ENCODE measurements around the gene APBA2. TPM values are rescaled to one million over a fixed set of nuclear protein-coding genes. Genes with fewer than 3 reads are reported as not detected.

APBA2 gene
- total RNA-seq, 1 experiment from 2014 or later: 0.31 TPM

DNA sequence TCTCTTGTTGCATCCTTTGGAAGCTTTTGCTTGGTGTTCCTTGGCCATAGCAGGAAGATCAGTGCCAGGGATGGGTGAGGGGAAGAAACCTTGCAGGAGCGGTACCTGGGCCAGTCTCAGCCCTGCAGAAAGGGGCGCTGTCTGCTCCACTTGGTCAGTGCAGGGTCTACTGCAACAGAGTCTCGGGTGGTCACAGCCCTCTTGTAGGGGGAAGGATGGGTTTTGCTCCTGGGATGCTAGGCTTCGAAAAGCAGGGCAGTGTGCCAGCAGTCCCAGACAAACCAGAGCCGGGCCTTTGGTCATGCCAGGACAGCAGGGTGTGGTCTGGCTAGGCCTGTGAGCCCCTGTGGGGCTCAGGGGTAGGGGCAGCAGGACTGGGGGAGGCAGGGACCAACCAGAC is 186.7 kb downstream of the APBA2 start:
- Histone ChIP-seq H3K27me3 (ENCODE audit: control insufficient read depth, insufficient read depth, low read length) (no peaks in the 10 kb centered on the region), H3K36me3 (ENCODE audit: control insufficient read depth, insufficient read depth, low read length) (no peaks in the 10 kb centered on the region), H3K9me3 (ENCODE audit: control insufficient read depth, insufficient read depth, low read depth, low read length) (no peaks in the 10 kb centered on the region), H3K4me3 (ENCODE audit: low read depth in 2 of 2, low read length in 2 of 2) (no peak overlapping the region), H3K27ac (ENCODE audit: low read length) (no peak overlapping the region), H3K4me1 (ENCODE audit: control insufficient read depth, insufficient read depth, low read length) (no peaks in the 10 kb centered on the region)
- intact Hi-C loops (cut with micrococcal nuclease; ENCODE audit: unreplicated experiment) (no loop called here), in situ Hi-C loops (cut with HindIII; ENCODE audit: low pct_unique_long_range_greater_than_20kb, low sequenced_read_pairs) (no loop called here)
- CTCF ChIA-PET: no interaction called here
- TF ChIP-seq TCF7L2 (IDR thresholded peaks at IDR 0.05; ENCODE audit: low read depth, low read length) (no peak), POLR2AphosphoS5 (IDR thresholded peaks at IDR 0.05; ENCODE audit: low read depth, low read length) (no peak), SIN3A (IDR thresholded peaks at IDR 0.05; ENCODE audit: borderline replicate concordance, insufficient read depth, low read depth, low read length) (no peak), CTCF (IDR thresholded peaks at IDR 0.05) (no peak)
- TF ChIP-seq, protein P1, sequence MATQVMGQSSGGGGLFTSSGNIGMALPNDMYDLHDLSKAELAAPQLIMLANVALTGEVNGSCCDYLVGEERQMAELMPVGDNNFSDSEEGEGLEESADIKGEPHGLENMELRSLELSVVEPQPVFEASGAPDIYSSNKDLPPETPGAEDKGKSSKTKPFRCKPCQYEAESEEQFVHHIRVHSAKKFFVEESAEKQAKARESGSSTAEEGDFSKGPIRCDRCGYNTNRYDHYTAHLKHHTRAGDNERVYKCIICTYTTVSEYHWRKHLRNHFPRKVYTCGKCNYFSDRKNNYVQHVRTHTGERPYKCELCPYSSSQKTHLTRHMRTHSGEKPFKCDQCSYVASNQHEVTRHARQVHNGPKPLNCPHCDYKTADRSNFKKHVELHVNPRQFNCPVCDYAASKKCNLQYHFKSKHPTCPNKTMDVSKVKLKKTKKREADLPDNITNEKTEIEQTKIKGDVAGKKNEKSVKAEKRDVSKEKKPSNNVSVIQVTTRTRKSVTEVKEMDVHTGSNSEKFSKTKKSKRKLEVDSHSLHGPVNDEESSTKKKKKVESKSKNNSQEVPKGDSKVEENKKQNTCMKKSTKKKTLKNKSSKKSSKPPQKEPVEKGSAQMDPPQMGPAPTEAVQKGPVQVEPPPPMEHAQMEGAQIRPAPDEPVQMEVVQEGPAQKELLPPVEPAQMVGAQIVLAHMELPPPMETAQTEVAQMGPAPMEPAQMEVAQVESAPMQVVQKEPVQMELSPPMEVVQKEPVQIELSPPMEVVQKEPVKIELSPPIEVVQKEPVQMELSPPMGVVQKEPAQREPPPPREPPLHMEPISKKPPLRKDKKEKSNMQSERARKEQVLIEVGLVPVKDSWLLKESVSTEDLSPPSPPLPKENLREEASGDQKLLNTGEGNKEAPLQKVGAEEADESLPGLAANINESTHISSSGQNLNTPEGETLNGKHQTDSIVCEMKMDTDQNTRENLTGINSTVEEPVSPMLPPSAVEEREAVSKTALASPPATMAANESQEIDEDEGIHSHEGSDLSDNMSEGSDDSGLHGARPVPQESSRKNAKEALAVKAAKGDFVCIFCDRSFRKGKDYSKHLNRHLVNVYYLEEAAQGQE (IDR thresholded peaks at IDR 0.05; ENCODE audit: insufficient read depth in 1 of 2, low read depth in 2 of 2, low read length in 1 of 2): no peak
- BruUV-seq (replicated peaks): no TSS peak
- ATAC-seq (no peak), DNase-seq (ENCODE audit: low read depth, low spot score) (no peak)
- POLR2A ChIA-PET: no interaction called here

- in situ Hi-C loops (cut with HindIII; ENCODE audit: low pct_unique_long_range_greater_than_20kb, low sequenced_read_pairs): no loop called here
Observed at GRCh38 chr15:29074045-29074444, 188.3 kb downstream of the APBA2 start.

More at GRCh38 chr15:29074045-29074444, 188.3 kb downstream of the APBA2 start:
- Histone ChIP-seq H3K27me3 (ENCODE audit: control insufficient read depth, insufficient read depth, low read length) (no peaks in the 10 kb centered on the region), H3K9me3 (ENCODE audit: control insufficient read depth, insufficient read depth, low read depth, low read length) (no peaks in the 10 kb centered on the region), H3K4me3 (ENCODE audit: low read depth in 2 of 2, low read length in 2 of 2) (no peak overlapping the region), H3K4me1 (ENCODE audit: control insufficient read depth, insufficient read depth, low read length) (no peaks in the 10 kb centered on the region), H3K36me3 (ENCODE audit: control insufficient read depth, insufficient read depth, low read length) (no peaks in the 10 kb centered on the region), H3K27ac (ENCODE audit: low read length) (no peak overlapping the region)
- no peak for DNase-seq (ENCODE audit: low read depth, low spot score)
- ATAC-seq: no peak
- ChIA-PET CTCF (no interaction called here), POLR2A (no interaction called here)
- intact Hi-C loops (cut with micrococcal nuclease; ENCODE audit: unreplicated experiment): no loop called here
- no peak for TF ChIP-seq POLR2AphosphoS5 (IDR thresholded peaks at IDR 0.05; ENCODE audit: low read depth, low read length)
- TF ChIP-seq, protein P1 (IDR thresholded peaks at IDR 0.05; ENCODE audit: insufficient read depth in 1 of 2, low read depth in 2 of 2, low read length in 1 of 2): no peak
- TF ChIP-seq SIN3A (IDR thresholded peaks at IDR 0.05; ENCODE audit: borderline replicate concordance, insufficient read depth, low read depth, low read length): no peak
- TF ChIP-seq CTCF (IDR thresholded peaks at IDR 0.05): no peak
- TF ChIP-seq TCF7L2 (IDR thresholded peaks at IDR 0.05; ENCODE audit: low read depth, low read length): no peak
- BruUV-seq (replicated peaks): no TSS peak
